Activated T-cell treated with anti-CD3 and anti-CD28 coated beads, Interleukin-2, amount 50 U/mL, for 72 hours (primary cell): ENCODE measurements around the gene POP5. TPM values are rescaled to one million over a fixed set of nuclear protein-coding genes. Genes with fewer than 3 reads are reported as not detected.

Source experiments
- total RNA-seq, 2 donors: library from RNA; stranded (reverse); gene quantifications; one replicate each; pipeline ENCODE4 v1.2.3, GENCODE V29; 2022

The POP5 gene
- total RNA-seq, 2 donors from 2014 or later, result 37.4 to 40.8 TPM

Other genes with a start within 250 kb of the POP5 start
- 1 to 10 TPM; 5.6 to 6.6 TPM for gene MSI1, start 212.2 kb downstream of the POP5 start, total RNA-seq
- 100 to 1,000 TPM; 282 to 295 TPM for gene COX6A1, start 143.3 kb downstream of the POP5 start, total RNA-seq
- gene TRIAP1, start 135.0 kb downstream of the POP5 start, total RNA-seq, result 10 to 100 TPM; 44.5 to 68.0 TPM
- 10 to 100 TPM; 29.4 to 37.9 TPM for gene GATC, start 135.0 kb downstream of the POP5 start, total RNA-seq
- 100 to 1,000 TPM; 158 to 165 TPM for gene SRSF9, start 111.7 kb downstream of the POP5 start, total RNA-seq
- 100 to 1,000 TPM; 115 to 119 TPM for gene DYNLL1, start 85.3 kb downstream of the POP5 start, total RNA-seq
- gene COQ5, start 52.2 kb downstream of the POP5 start, total RNA-seq, result 10 to 100 TPM; 28.9 to 36.7 TPM
- 100 to 1,000 TPM; 198 to 200 TPM for gene RNF10, start 47.0 kb downstream of the POP5 start, total RNA-seq
- 1 to 10 TPM in 1 of 2 donors, not detected in 1; 1.2 TPM for gene CABP1, start 59.2 kb upstream of the POP5 start, total RNA-seq
- gene MLEC, start 105.7 kb upstream of the POP5 start, total RNA-seq, result 10 to 100 TPM; 75.7 to 88.9 TPM
- gene UNC119B, start 129.1 kb upstream of the POP5 start, total RNA-seq, result 10 to 100 TPM; 31.2 to 40.5 TPM
- 10 to 100 TPM; 17.8 to 20.0 TPM for gene ACADS, start 144.4 kb upstream of the POP5 start, total RNA-seq